Lower leg skin (tissue), 3 donors: ENCODE results near the gene ZCCHC2.

Experiments used
- POLR2A ChIP-seq, 2 donors: fragments of 450-650 bp; IDR thresholded peaks; one replicate each; pipeline ENCODE4 v1.6.1; 2016 to 2017; ENCODE audit warnings: antibody characterized with exemption in 2 of 2, mild to moderate bottlenecking in 1 of 2, moderate library complexity in 1 of 2
- TF ChIP-seq, protein P1 (sequence below), 3 donors: fragments of 450-650 bp; IDR thresholded peaks; one replicate each; pipeline ENCODE4 v1.5.1; 2016; ENCODE audit warnings: antibody characterized with exemption in 3 of 3, mild to moderate bottlenecking in 3 of 3, moderate library complexity in 2 of 3

DNA sequence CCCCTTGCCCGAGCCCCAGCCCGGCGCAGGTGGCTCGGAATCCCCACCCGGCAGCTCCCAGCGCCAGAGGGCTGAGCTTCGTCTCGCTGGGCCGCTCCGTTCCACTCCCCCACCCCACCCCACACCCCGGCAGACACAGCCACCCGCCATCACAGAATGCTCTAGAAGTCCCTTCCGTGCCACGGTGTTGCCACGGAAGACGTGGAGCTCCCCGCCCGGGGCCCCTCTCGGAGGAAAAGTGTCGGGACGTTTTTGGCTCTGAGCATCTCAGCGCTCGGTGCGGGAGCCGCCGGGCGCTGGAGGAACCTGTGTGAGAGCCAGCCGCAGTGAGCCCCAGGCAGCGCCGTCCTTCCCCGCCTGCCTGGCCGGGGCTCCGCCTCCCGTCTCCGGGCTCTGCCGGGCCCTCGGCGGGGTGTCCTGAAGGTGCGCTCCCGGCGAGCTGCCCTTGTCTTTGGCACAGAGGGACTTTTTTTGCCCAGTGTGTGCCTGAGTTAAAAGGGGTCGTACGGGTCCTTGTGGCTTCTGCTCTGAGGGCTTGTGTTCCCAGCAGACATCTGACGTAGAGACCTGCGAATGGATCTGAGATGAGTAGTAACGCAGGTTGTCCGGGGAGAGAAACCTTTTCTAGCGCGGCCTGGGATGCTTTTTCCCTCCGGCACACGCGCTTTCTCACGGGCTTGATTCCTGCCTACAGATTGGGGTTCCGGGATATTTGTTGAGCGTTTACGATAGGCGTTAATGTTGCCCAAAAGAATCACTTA is 1.8 kb downstream of the ZCCHC2 start:
- TF ChIP-seq, protein P1, sequence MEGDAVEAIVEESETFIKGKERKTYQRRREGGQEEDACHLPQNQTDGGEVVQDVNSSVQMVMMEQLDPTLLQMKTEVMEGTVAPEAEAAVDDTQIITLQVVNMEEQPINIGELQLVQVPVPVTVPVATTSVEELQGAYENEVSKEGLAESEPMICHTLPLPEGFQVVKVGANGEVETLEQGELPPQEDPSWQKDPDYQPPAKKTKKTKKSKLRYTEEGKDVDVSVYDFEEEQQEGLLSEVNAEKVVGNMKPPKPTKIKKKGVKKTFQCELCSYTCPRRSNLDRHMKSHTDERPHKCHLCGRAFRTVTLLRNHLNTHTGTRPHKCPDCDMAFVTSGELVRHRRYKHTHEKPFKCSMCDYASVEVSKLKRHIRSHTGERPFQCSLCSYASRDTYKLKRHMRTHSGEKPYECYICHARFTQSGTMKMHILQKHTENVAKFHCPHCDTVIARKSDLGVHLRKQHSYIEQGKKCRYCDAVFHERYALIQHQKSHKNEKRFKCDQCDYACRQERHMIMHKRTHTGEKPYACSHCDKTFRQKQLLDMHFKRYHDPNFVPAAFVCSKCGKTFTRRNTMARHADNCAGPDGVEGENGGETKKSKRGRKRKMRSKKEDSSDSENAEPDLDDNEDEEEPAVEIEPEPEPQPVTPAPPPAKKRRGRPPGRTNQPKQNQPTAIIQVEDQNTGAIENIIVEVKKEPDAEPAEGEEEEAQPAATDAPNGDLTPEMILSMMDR (IDR thresholded peaks at IDR 0.05): no peak
- no peak for TF ChIP-seq POLR2A (IDR thresholded peaks at IDR 0.05)
